DMS 273 treated with DMSO at 0.1 percent for 48 hours (cell line): ENCODE measurements around the gene CROCC.

Experiments used
- DNase-seq: peaks from one replicate; lab custom pipeline; 2025; lab: John Stamatoyannopoulos, UW

The CROCC gene

DNA sequence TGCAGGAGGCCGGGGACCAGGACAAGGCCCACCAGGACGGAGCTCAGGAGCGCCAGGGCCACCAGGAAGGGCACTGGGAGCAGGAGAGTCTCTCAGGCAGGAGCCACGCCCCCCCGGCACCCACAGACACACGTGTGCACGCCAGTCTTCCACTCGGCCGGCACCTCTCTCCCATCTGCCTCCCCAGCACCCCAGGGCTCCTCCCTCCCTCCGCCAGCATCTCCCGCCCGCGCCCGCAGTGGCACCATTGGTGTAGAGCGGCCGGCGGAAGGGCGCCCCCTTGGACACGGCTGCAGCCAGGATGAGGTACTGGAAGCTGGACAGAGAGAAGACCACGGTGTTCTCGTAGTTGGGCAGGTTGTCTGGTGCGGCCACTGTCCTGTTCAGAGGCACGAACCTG lies 64.8 kb downstream of the CROCC start:
- DNase-seq: no peak

DNA sequence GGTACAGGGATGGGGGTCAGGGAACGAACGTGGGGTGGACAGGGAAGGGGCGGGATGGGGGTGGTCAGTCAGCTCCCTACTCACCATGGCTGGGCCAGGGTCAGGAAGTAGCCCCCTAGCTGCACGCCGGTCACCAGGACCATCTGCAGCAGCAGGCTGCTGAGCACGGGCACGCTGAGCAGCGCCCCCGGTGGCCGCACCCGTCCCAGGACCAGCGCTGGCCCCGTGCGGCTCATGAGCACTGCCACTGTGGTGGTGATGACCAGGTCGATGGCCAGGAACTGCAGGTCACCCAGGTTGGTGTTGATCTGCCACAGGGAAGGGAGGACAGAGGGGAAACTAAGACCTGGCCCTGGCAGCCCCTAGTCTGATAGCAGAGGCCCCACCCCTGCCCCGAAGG lies 65.2 kb downstream of the CROCC start:
- no peak for DNase-seq

DNA sequence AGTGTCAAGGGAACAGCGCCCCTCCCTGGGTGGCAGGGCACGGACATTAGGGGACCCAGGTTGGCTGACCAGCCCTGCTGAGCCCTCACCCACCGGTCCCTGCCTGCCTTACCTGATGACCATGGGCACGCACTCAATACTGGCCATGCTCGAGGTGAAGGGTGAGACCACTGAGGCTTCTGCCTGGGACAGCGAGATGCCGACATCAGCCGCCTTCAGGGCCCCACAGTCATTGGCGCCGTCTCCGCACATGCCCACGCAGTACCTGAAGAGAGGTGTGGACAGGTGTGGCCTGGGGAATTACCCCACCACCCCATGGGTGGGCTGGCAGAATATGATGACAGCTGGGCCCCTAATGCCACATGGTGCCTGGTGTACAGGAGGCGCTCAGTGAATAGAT lies 66.5 kb downstream of the CROCC start:
- DNase-seq: no peak

DNA sequence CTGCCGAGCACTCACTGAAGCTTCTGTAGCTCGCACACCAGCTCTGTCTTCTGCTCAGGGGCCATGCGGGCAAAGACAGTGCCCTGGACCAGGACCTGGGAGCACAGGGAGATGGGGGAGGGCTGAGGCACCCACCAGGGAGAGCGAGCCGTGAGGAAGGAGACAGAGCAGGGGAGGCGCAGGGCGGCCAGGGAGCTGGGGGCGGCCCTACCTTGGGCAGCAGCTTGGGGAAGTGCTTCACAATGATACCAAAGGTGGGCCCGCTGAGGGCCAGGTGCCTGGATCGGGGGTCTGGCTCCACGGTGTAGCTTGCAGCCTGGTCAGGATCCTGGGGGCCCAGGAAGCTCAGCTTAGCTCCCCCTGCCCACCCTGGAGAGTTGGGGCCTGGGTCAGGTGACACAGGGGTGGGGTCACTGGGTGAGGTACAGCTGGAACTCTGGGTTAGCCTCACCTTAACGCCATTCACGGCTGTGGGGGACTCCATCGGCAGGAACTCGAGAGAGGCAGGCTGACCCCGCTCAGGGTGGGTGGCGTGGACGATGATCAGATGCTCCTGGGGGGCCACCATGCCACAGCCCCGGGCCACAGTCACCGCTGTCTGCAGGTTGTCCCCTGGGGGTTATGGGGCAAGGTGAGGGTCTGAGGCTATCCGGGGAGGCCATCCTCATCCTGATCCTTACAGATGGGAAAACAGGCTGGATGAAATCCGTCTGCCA lies 68.1 kb downstream of the CROCC start:
- no peak for DNase-seq

DNA sequence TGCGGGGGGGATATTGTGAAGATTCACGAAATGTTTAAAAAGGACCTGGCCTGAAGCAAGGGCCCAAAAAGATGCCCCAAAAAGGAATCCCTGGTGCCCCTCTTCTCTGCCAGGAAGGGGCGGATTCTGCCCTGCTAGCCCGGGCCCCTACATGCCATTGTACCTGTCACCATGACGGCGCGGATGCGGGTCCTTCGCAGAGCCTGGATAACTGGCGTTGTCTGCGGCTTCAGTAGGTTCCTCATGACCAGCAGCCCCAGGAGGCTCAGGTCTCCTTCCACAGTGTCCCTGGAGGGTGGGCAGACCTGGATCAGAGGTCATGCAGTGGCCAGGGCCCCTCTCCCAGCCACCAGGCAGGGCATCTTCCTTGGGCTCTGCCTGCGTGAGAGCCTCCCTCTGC lies 69.8 kb downstream of the CROCC start:
- DNase-seq: no peak

DNA sequence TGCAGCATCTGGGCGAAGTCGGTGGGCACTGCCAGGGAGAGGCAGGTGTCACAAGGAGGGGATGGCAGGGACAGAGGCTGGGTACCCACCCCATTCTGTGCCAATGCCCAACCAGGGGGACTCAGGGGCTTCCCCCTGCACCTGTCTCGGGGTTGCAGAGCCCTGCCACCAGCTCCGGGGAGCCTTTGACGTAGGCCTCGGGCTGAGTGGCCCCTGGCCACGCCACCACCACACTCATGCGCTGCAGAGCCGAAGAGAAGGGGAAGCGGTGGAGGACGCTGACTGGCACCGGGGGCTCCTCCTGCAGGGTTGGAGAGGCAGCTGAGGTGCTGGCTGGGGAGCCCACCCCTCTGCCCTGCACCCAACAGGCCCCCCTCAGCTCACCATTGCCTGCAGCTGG lies 70.4 kb downstream of the CROCC start:
- DNase-seq: no peak

DNA sequence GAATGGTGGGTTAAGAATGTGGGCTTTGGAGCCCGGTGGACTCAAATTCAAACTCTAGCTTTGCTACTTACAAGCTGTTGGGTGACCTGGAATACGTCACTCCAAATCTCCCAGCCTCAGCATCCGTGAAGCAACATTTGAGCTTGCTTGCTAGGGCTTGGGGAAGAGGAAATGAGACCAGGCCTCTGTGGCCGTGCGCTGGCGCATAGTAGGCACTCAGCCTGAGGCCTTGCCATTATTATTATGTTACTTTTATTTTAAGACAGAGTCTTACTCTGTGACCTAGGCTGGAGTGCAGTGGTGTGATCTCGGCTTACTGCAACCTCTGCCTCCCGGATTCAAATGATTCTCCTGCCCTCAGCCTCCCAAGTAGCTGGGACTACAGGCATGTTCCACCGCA lies 70.9 kb downstream of the CROCC start:
- DNase-seq: no peak

DNA sequence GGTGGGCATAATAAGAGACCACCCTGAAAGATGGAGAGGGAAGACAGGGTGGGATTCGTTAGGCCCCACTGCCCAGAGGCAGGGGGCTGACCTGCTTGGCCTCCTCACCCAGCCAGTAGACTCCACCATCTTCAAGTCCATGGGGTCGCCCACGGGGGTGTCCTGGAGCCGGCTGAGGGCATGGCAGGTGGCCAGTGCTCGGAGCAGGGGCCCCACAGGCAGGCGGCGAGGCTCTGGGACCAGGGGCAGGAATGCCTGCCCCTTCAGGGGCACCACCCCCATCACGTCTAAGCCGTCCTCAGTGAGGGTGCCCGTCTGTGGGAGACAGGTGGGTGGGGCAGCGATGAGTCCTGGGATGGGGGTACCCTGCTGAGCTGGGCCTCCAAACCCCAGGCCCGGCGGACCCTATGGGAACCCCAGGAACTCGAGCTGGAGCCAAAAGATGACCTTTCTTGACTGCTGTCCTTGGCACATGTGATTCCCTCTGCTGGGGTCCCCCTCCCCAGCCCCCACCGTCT lies 71.8 kb downstream of the CROCC start:
- no peak for DNase-seq

DNA sequence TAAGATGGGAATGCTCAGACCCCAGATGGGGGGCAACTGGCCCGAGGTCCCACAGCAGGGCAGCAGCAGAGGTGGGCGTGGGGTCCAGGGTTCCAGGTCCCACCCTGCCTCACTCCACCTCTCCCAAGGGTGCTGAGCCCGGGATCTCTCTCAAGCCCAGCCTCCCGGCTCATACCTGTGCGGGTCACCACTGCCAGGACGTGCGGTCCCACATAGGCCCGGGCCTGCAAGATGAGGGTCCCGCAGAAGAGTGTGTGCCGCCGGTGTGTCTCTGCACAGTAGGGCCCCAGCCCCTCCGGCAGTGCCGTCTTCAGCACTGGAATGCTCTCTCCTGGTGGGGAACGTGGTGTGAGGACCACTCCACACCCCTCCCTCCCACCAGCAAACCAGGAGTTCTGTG lies 75.1 kb downstream of the CROCC start:
- no peak for DNase-seq

DNA sequence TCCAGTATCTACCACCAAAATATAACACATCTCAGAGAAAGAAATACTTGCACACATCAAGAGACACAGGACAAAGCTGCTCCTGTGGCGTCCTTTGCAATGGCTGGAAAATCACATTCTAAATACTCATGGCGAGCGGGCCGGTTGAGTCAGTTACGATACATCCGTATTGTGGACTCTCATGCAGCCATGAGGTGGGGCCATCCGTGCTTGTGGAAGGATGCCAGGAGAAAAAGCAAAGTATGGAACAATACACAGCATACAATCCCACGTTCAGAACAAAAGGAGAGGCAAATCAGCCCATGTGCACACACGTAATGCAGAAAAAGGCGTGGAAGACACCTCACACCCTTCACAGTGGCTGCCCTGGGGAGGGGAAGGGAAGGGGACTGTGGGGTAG lies 76.9 kb downstream of the CROCC start:
- DNase-seq: no peak

DNA sequence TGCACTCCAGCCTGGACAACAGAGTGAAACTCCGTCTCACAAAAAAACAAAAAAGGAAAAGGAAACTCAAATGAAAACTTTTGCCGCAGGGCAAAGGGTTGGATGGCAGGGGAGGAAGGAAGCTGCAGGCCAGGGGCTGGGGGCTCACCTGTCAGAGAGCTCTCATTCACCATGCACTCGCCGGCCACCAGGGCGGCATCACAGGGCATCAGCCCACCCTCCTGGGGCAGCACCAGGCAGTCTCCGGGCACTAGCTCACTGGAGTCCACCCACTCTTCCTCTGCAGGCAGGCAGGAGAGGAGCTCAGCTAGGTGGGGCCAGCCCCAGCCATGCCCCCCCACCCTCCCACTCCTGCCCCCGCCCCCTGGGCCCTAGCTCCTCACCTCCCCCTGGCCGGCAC lies 78.1 kb downstream of the CROCC start:
- DNase-seq: no peak

DNA sequence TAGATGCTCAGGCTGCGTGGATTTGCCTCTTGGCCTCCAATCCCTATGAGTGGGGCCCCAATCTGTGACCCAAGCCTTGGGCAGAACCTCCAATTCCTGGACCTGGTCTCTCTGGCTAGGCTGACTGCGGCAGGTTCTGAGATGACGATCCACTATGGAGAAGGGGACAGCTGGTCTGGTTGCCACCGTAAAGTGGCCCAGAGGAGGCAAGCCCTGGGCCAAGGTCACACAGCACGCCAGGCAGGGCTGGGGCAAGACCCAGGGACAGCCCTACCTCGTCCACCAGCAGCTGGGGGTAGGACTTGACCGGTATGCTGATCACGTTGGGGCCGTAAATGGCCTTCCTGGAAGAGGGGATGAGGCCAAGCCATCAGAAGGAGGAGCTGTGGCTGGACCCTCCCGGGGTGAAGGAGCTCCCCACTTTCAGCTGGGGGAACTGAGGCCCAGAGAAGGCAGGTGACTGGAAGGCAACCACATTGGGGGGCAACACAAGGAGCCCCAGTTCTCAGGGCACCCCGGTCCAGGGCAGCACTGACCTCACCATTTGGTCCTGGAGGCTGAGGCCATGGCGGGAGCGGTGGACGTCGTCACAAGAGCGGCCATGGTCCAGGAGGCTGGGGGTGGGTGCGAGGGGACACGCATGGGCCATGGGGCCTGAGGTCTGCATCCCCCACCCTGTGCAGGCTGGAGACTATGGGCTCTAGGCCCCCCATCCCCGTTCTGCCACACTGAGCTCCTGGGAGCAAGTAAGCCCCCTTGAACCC lies 80.2 kb downstream of the CROCC start:
- no peak for DNase-seq

DNA sequence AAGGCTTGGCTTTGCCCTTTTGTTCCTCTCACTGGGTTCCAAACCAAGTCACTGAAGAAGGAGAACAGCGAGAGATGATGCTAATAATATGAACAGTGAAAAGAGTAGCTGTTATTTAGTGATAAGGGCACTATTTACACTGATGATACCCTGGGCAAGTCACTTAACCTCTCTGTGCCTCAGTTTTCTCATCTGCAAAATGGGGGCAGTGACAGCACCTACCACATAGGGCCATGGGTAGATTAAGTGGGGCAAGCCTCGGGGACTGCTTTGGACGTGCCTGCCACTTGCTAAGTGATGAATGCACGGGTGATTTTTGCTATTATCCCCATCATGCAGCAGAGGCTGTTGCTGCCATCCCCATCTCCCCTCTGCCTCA lies 80.8 kb downstream of the CROCC start:
- DNase-seq: no peak

DNA sequence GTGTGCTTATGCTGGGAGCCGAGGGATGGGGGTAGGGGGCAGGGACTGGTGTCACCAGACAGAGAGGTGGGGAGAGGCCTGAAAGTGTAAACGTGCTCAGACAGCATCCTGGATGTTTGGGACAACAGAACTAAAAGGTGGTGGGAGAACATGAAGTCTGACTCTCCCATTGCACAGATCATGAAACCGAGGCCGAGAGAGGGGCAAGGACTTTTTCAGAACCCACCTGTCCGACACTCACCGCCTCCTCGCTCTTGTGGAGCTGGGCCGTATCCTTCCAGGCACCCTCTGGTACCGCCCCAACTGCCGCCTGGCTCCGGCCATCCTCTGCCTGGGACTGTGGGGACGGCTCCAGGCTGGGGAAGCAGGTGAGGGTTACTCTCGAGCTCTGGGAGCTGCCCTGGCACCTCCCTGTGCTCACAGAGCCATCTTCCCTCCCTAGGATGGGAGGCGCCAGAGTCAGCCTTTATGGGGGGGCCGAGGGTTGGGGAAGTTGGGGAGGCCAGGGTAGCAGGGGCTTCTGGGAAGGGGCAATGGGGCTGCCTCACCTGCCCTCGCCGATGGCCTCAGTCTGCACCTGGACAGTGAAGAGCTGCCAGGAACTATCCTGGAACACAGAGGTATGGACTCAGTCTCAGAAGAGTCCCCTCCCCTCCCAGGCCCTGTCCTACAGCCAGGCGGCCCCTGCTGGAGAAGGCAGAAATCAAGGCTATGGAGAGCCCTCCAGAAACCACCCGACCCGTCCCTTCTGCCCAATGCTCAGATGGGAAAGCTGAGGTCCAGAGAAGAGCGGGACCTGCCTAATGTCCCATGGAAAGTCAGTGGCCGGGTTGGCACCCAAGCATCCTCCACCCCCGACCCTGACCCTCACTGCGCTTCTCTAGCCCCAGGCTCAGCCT lies 83.0 kb downstream of the CROCC start:
- no peak for DNase-seq

DNA sequence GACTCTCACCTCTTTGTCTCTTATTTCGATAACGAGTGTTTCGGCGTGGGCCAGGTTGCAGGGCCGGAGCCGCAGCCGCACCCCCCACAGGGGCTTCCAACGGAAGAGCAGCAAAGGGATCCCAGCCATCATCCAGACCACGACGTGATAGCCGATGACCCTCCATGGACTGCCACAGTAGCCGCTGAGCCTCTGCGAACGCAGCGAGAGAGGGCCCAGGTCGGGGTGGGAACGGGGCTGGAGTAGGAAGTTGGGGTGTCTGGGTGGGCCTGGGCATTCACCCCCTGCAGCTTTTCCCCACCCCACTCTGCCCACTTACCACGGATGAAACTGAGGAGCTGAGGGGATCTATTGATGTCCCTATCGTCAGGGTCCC lies 83.6 kb downstream of the CROCC start:
- DNase-seq: no peak

DNA sequence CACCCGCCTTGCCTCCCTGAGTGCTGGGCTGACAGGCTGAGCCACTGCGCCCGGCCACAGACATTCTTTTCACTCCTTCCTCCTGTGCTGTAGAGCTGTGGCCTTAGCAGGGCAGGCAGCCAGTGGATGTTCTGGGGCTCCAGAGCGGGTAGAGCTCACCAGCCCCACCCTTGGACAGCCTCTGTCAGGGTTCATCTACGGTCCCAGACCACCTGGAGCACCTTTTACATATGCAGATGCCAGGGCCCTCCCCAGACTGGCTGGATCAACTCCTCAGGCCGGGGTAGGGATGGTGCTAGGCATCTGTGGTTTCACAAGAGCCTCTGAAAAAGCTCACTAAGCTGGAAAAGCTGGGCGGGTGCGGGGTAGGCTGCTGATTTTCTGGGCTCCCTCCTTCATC lies 85.4 kb downstream of the CROCC start:
- DNase-seq: no peak

DNA sequence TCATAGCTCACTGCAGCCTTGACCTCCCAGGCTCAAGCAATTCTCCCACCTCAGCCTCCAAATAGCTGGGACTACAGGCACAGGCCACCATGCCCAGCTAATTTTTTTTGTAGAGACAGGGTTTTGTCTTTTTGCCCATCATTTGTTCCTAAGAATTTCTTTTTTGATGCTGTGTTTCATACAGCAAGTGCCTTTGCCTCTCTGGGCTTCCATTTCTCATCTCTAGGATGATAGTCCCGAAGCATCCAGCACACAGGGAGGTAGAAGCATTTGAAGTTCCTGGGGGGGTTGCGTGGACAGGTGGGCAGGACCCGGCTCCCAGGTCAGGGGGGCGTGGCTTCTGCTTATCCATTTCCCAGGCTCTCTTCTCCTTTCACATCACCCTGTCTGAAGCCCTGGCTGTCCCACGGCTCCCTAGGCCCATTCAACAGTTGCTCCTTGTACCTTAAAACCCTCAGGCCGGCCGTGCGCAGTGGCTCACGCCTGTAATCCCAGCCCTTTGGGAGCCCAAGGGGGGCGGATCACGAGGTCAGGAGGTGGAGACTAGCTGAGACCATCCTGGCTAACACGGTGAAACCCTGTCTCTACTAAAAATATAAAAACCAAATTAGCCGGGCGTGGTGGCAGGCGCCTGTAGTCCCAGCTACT lies 86.6 kb downstream of the CROCC start:
- no peak for DNase-seq

DNA sequence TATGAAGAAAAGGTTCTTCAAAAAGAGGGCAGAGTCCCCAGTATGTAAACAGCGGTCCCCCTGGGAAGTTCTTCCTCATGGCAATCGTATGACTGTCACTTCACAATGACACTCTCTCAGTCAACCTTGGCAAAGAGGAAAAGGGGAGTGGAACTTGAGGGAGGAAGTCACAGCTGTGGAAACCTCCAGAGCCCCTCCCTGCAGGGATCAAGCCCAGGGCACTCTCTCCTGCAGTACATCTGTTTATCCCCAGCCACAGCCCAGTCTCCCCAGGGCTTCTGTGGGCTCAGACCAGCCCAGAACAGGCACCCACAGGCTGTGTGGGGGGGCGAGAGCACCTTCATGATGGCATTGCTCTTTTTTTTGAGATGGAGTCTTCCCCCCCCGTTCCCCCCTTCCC lies 88.0 kb downstream of the CROCC start:
- DNase-seq: no peak

DNA sequence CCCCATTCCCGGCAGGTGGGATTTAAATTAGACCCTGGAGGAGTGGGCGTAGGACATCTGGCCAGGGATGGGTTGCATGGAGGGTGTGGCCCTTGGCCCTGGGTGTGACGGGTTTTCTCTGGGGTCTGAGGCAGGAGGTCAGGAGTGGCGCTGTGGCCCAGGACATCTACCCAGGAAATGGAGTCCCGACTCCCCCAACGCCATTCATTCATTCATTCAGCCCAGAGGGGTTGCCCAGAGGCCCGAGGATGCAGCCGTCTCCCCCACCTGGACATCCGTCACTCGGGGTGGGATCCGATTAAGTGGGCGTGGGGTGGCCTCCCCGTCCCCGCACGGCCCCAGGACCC lies 89.3 kb downstream of the CROCC start:
- DNase-seq: no peak

DNA sequence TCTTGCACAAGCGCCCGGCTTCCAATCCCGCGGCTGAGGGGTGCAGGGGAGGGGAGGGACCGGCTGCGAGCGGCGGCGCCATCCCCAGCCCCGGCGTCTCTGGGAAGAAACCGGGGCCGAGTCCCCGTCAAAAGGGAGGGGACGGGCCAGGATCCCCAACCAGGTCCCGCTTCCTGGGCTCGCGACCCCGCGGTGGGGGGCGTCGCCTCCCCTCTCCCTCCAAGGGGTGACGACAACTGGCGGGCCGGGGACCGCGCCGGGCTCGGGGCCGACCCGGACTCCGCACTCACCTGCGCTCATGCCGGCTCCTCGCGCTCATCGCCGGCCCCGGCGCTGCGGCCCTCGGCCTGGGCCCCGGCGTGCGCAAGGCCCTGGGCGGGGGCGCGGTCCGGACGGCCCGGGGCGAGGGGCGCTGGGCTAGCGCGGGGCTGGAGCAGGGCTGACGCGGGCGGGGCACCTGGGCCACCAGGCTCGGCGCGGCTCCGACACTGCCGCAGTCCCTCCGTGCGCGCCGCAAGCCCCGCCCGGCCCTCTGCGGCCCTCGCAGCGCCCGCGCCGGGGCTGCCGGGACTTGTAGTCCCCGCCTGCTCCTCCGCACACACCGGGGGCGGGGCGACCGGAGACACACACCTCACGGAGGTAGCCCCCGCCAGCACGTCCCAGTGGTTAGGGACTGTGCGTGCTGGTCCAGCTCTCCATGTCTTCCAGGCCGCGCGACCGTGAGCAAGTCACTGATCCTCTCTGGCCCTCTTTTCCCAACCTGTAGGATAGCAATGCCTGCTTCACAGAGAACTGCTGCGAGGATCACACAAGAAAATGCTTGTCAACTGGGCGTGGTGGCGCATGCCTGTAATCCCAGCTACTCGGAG lies 89.9 kb downstream of the CROCC start, which contains the start of gene ATP13A2:
Gene ATP13A2, minus strand, starts transcription at position 490 of the 869 bp plus-strand sequence. Its CDS starts 190 bp downstream, at position 300.
- DNase-seq: peak; percentile 33
